HCT116 (cell line): ENCODE results near the gene SLC2A9.

Experiments used
- ELF1 ChIP-seq: IDR thresholded peaks from 2 replicates; pipeline ENCODE4 v1.6.1; 2012; ENCODE audit warnings: low read depth, borderline replicate concordance
- EZH2 ChIP-seq: fragments of 200-600 bp; sonication (generic); IDR thresholded peaks from 2 replicates; pipeline ENCODE4 v1.6.1; 2017; ENCODE audit warnings: antibody characterized with exemption, mixed run types
- EZH2phosphoT487 ChIP-seq: fragments of 200-600 bp; IDR thresholded peaks from 2 replicates; pipeline ENCODE4 v1.6.1; 2018; ENCODE audit warnings: antibody characterized with exemption, borderline replicate concordance
- MAX ChIP-seq: IDR thresholded peaks from 2 replicates; pipeline ENCODE4 v1.6.1; 2012
- POLR2A ChIP-seq: IDR thresholded peaks from 2 replicates; pipeline ENCODE4 v1.7.0; 2011; ENCODE audit warnings: borderline replicate concordance; ENCODE audit not compliant: insufficient read depth, insufficient read length; ENCODE audit errors: extremely low read depth
- POLR2AphosphoS5 ChIP-seq: IDR thresholded peaks from 2 replicates; pipeline ENCODE4 v1.6.1; 2011; ENCODE audit warnings: mild to moderate bottlenecking, low read depth, low read length, moderate library complexity
- RAD21 ChIP-seq: IDR thresholded peaks from 2 replicates; pipeline ENCODE4 v1.6.1; 2012; ENCODE audit warnings: low read depth, mild to moderate bottlenecking
- SIN3A ChIP-seq: IDR thresholded peaks from 2 replicates; pipeline ENCODE4 v1.6.1; 2012; ENCODE audit warnings: low read depth
- TCF7L2 ChIP-seq: IDR thresholded peaks from 2 replicates; pipeline ENCODE4 v1.7.0; 2011; ENCODE audit warnings: borderline replicate concordance, inconsistent platforms; ENCODE audit not compliant: insufficient read depth, insufficient read length; ENCODE audit errors: extremely low read depth
- TF ChIP-seq, protein P1 (sequence below), 3 experiments: fragments of 200-600 bp in 1 of 3; sonication (generic) in 1 of 3; IDR thresholded peaks in 2 of 3; conservative IDR thresholded peaks in 1 of 3; 2 replicates each; pipeline ENCODE4 v1.5.1; 2012 to 2017; ENCODE audit warnings: low read depth in 2 of 3, low read length in 2 of 3, antibody characterized with exemption in 1 of 3, borderline replicate concordance in 1 of 3, control low read depth in 1 of 3, mild to moderate bottlenecking in 1 of 3, mixed read lengths in 1 of 3, mixed run types in 1 of 3, moderate library complexity in 1 of 3; ENCODE audit not compliant: insufficient read depth in 1 of 3

DNA sequence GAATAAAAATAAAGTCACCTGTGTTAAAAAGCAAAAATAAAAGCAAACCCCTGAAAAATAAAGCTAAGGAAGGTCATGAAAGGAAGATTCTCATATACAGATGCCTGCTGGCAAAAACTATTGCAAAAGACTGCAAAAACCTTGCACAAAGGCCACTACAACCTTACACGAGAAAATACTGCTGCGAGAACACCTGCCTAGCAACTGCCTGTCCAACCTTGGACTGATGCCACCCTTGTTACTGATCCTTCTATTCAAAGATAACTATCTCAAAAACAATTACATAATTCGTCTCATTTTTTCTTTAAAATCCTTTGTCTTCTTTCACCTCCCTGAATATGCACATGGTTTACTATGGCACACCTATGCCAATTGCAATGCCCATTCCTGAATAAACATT lies 49.6 kb downstream of the SLC2A9 start:
- TF ChIP-seq, protein P1, sequence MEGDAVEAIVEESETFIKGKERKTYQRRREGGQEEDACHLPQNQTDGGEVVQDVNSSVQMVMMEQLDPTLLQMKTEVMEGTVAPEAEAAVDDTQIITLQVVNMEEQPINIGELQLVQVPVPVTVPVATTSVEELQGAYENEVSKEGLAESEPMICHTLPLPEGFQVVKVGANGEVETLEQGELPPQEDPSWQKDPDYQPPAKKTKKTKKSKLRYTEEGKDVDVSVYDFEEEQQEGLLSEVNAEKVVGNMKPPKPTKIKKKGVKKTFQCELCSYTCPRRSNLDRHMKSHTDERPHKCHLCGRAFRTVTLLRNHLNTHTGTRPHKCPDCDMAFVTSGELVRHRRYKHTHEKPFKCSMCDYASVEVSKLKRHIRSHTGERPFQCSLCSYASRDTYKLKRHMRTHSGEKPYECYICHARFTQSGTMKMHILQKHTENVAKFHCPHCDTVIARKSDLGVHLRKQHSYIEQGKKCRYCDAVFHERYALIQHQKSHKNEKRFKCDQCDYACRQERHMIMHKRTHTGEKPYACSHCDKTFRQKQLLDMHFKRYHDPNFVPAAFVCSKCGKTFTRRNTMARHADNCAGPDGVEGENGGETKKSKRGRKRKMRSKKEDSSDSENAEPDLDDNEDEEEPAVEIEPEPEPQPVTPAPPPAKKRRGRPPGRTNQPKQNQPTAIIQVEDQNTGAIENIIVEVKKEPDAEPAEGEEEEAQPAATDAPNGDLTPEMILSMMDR (IDR thresholded peaks at IDR 0.05 in 2 of 3, conservative IDR thresholded peaks at IDR 0.05 in 1 of 3; ENCODE audit: borderline replicate concordance in 1 of 3, insufficient read depth in 1 of 3, low read depth in 2 of 3, low read length in 2 of 3): no peak
- TF ChIP-seq ELF1: no peak
- no peak for TF ChIP-seq TCF7L2
- TF ChIP-seq EZH2phosphoT487: no peak
- no peak for TF ChIP-seq POLR2AphosphoS5
- TF ChIP-seq MAX: no peak
- TF ChIP-seq EZH2: no peak
- TF ChIP-seq RAD21: no peak
- no peak for TF ChIP-seq POLR2A
- no peak for TF ChIP-seq SIN3A
